ENCODE data around the gene STRADA. TPM values are rescaled to one million over a fixed set of nuclear protein-coding genes. Genes with fewer than 3 reads are reported as not detected.

STRADA gene
- total and polyA plus RNA-seq, 2 donors (not counting 3 experiments of a cell fraction or from before 2014, with no cell fraction given): 47.0 to 53.6 TPM

- H3K36me3 ChIP-seq (ENCODE audit: control insufficient read depth in 2 of 2, extremely low read depth in 1 of 2, insufficient read depth in 2 of 2, low read length in 2 of 2): peaks cover 7 to 8% of the 10 kb centered on the region in 2 experiments
- H3K4me3 ChIP-seq (replicated peaks in 1 of 3; ENCODE audit: insufficient read depth in 1 of 3, low read depth in 1 of 3, low read length in 3 of 3): no peak overlapping the region
- FAIRE-seq (no peak), DNase-seq (ENCODE audit: low read depth, low spot score) (no peak)
- no TSS peak for BruUV-seq (replicated peaks)
- H3K4me1 ChIP-seq (ENCODE audit: control insufficient read depth, extremely low read depth, insufficient read depth, low read length): no peaks in the 10 kb centered on the region
- no peak overlapping the region for H3K27ac ChIP-seq (ENCODE audit: insufficient read depth, low read depth, low read length)
- no peak for TF ChIP-seq FOS (IDR thresholded peaks at IDR 0.05; ENCODE audit: borderline replicate concordance, insufficient read depth, low read length)
- TF ChIP-seq MYC (IDR thresholded peaks at IDR 0.05; ENCODE audit: low read depth, low read length): no peak
- no peak for TF ChIP-seq EZH2 (IDR thresholded peaks at IDR 0.05; ENCODE audit: borderline replicate concordance, low read depth, low read length, severe bottlenecking)
- TF ChIP-seq POLR2AphosphoS5 (IDR thresholded peaks at IDR 0.05; ENCODE audit: insufficient read depth, low read depth, low read length): no peak
- no peak for TF ChIP-seq CTCF (IDR thresholded peaks at IDR 0.05; ENCODE audit: extremely low read depth in 1 of 2, insufficient read depth in 1 of 2, low read depth in 1 of 2, low read length in 2 of 2)
- no peak for TF ChIP-seq MAX (IDR thresholded peaks at IDR 0.05; ENCODE audit: insufficient read depth, insufficient read length)
- TF ChIP-seq POLR2A (IDR thresholded peaks at IDR 0.05; ENCODE audit: low read depth, low read length): no peak
- no peak for TF ChIP-seq GATA2 (IDR thresholded peaks at IDR 0.05; ENCODE audit: insufficient read depth, insufficient read length, low read depth, low read length)
- TF ChIP-seq JUN (IDR thresholded peaks at IDR 0.05; ENCODE audit: borderline replicate concordance, insufficient read depth, insufficient read length, low read depth): no peak
- H3K27me3 ChIP-seq (ENCODE audit: control insufficient read depth in 2 of 2, insufficient read depth in 2 of 2, low read length in 2 of 2): no peaks in the 10 kb centered on the region
- no peaks in the 10 kb centered on the region for H3K79me2 ChIP-seq (ENCODE audit: control insufficient read depth, insufficient read depth, low read length)
- no peaks in the 10 kb centered on the region for H3K9me3 ChIP-seq (replicated peaks; ENCODE audit: control insufficient read depth, insufficient read depth, low read length)
- POLR2A ChIA-PET: no interaction called here
- CTCF ChIA-PET: interaction anchor here (0.9 to 1.0 kb wide), 2 partner anchors 36 to 233 kb away, joined by 4 read pairs; no protein-coding TSS in a partner anchor
- H4K20me1 ChIP-seq (replicated peaks; ENCODE audit: control insufficient read depth, extremely low read depth, insufficient read depth, low read length): no peaks in the 10 kb centered on the region
- H3K4me2 ChIP-seq (ENCODE audit: insufficient read depth, low read length): no peak overlapping the region
- no peaks in the 10 kb centered on the region for H3K9me1 ChIP-seq (replicated peaks; ENCODE audit: control insufficient read depth, extremely low read depth, insufficient read depth, low read length)
- intact Hi-C loops (cut with micrococcal nuclease) (no loop called here), dilution Hi-C loops (cut with MboI; ENCODE audit: extremely low pct_ligation_motif_present, low sequenced_read_pairs) (no loop called here)
- no peak overlapping the region for H2AFZ ChIP-seq (ENCODE audit: low read depth, low read length)
- H3K9ac ChIP-seq (replicated peaks; ENCODE audit: extremely low read depth, insufficient read depth, low read length): no peak overlapping the region
These were observed 83.2 kb downstream of the STRADA start for GRCh38 chr17:63658366-63658765.

Measured in endothelial cell of umbilical vein (primary cell).